ENCODE data around the gene CACNA1C. TPM values are rescaled to one million over a fixed set of nuclear protein-coding genes. Genes with fewer than 3 reads are reported as not detected.

CACNA1C gene
- total RNA-seq, 2 donors from 2014 or later: 0.84 to 10.2 TPM

- H3K9me3 ChIP-seq: no peaks in the 10 kb centered on the region
- DNase-seq: no peak
- intact Hi-C loops (cut with DNase I): no loop called here
- no peak overlapping the region for H3K4me3 ChIP-seq
- H3K36me3 ChIP-seq: no peaks in the 10 kb centered on the region
- TF ChIP-seq, protein P1, sequence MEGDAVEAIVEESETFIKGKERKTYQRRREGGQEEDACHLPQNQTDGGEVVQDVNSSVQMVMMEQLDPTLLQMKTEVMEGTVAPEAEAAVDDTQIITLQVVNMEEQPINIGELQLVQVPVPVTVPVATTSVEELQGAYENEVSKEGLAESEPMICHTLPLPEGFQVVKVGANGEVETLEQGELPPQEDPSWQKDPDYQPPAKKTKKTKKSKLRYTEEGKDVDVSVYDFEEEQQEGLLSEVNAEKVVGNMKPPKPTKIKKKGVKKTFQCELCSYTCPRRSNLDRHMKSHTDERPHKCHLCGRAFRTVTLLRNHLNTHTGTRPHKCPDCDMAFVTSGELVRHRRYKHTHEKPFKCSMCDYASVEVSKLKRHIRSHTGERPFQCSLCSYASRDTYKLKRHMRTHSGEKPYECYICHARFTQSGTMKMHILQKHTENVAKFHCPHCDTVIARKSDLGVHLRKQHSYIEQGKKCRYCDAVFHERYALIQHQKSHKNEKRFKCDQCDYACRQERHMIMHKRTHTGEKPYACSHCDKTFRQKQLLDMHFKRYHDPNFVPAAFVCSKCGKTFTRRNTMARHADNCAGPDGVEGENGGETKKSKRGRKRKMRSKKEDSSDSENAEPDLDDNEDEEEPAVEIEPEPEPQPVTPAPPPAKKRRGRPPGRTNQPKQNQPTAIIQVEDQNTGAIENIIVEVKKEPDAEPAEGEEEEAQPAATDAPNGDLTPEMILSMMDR (IDR thresholded peaks at IDR 0.05): no peak
- no peak overlapping the region for H3K27ac ChIP-seq
- no peak overlapping the region for H3K9ac ChIP-seq (ENCODE audit: low read depth in 2 of 2, low read length in 2 of 2)
- no peaks in the 10 kb centered on the region for H3K4me1 ChIP-seq
- H3K27me3 ChIP-seq: no peaks in the 10 kb centered on the region
Observed at GRCh38 chr12:2461645-2462044, 408.9 kb downstream of the CACNA1C start.

GRCh38 chr12:2462087-2462486, 409.3 kb downstream of the CACNA1C start:
- intact Hi-C loops (cut with DNase I): no loop called here
- Histone ChIP-seq H3K36me3 (no peaks in the 10 kb centered on the region), H3K27ac (no peak overlapping the region), H3K27me3 (no peaks in the 10 kb centered on the region), H3K4me3 (no peak overlapping the region), H3K9ac (ENCODE audit: low read depth in 2 of 2, low read length in 2 of 2) (no peak overlapping the region), H3K4me1 (no peaks in the 10 kb centered on the region), H3K9me3 (no peaks in the 10 kb centered on the region)
- no peak for DNase-seq
- TF ChIP-seq, protein P1 (IDR thresholded peaks at IDR 0.05): no peak

- Histone ChIP-seq H3K27me3 (no peaks in the 10 kb centered on the region), H3K4me1 (no peaks in the 10 kb centered on the region), H3K36me3 (no peaks in the 10 kb centered on the region), H3K9ac (ENCODE audit: low read depth in 2 of 2, low read length in 2 of 2) (no peak overlapping the region), H3K27ac (no peak overlapping the region), H3K9me3 (no peaks in the 10 kb centered on the region), H3K4me3 (no peak overlapping the region)
- intact Hi-C loops (cut with DNase I): no loop called here
- no peak for DNase-seq
- TF ChIP-seq, protein P1 (IDR thresholded peaks at IDR 0.05): no peak
Observed at GRCh38 chr12:2463719-2464118, 410.9 kb downstream of the CACNA1C start.

GRCh38 chr12:2465681-2466080, 412.9 kb downstream of the CACNA1C start:
- Histone ChIP-seq H3K4me1 (no peaks in the 10 kb centered on the region), H3K9ac (ENCODE audit: low read depth in 2 of 2, low read length in 2 of 2) (no peak overlapping the region), H3K36me3 (no peaks in the 10 kb centered on the region), H3K27me3 (no peaks in the 10 kb centered on the region), H3K27ac (no peak overlapping the region), H3K9me3 (no peaks in the 10 kb centered on the region), H3K4me3 (no peak overlapping the region)
- DNase-seq: no peak
- intact Hi-C loops (cut with DNase I): no loop called here
- TF ChIP-seq, protein P1 (IDR thresholded peaks at IDR 0.05): no peak

GRCh38 chr12:2466211-2466610, 413.4 kb downstream of the CACNA1C start:
- no peak overlapping the region for H3K27ac ChIP-seq
- TF ChIP-seq, protein P1 (IDR thresholded peaks at IDR 0.05): no peak
- intact Hi-C loops (cut with DNase I): no loop called here
- DNase-seq: no peak
- no peak overlapping the region for H3K4me3 ChIP-seq
- H3K9ac ChIP-seq (ENCODE audit: low read depth in 2 of 2, low read length in 2 of 2): no peak overlapping the region
- H3K36me3 ChIP-seq: no peaks in the 10 kb centered on the region
- no peaks in the 10 kb centered on the region for H3K4me1 ChIP-seq
- no peaks in the 10 kb centered on the region for H3K9me3 ChIP-seq
- H3K27me3 ChIP-seq: no peaks in the 10 kb centered on the region
